Fibroblast of pulmonary artery (primary cell): ENCODE measurements around the gene SPDYE16.
"Not testable (repeated sequence)": the region's sequence is repeated elsewhere in the genome, so short reads cannot be mapped to it uniquely, and the experiment has no call there.

Experiments used
- DNase-seq: peaks from one replicate; pipeline ENCODE4 v3.0.0-alpha.2; 2010; ENCODE audit warnings: low read depth
- H3K4me3 ChIP-seq: replicated peaks from 2 replicates; pipeline ENCODE4 v1.5.1; 2011; ENCODE audit warnings: low read depth, mild to moderate bottlenecking, control low read depth, low read length, moderate library complexity

The SPDYE16 gene, protein sequence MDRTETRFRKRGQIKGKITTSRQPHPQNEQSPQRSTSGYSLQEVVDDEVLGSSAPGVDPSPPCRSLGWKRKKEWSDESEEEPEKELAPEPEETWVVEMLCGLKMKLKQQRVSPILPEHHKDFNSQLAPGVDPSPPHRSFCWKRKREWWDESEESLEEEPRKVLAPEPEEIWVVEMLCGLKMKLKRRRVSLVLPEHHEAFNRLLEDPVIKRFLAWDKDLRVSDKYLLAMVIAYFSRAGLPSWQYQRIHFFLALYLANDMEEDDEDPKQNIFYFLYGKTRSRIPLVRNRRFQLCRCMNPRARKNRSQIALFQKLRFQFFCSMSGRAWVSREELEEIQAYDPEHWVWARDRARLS

DNA sequence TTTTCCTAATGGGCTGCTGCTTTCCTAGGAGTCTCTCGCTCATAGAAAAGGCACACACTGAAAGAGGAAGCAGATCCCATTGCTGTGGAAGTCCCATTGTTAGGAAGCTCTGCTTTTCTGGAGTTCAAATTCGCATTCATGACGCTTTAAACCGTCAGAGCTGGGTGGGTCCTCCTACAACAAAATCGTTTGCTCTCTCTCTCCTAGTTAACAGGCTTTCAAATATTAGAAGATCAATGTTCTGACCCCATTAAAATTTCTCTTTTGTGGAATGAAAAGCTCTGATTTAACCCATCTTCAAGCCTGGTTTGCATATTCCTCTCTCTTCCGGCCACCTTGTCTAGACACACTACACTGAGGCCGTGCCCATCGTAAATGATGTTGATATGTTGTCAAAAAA is at the start of gene SPDYE16:
Gene SPDYE16, minus strand, starts transcription at position 101 of the 400 bp plus-strand sequence. CDS start 1,838 bp downstream, outside the sequence.
- not testable (repeated sequence) for DNase-seq, H3K4me3 ChIP-seq

DNA sequence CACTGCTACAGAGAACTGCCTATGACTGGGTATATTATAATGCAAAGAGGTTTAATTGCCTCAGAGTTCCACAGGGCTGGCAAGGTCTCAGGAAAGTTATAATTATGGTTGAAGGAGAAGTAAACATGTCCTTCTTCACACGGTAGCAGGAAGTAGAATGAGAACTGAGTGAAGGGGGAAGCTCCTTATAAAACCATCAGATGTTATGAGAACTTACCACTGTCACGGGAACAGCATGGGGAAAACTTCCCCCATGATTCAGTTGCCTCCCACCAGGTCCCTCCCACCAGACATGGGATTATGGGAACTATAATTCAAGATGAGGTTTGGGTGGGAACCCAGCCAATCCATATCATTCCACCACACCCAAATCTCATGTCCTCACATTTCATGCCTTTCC is 49.6 kb upstream of the SPDYE16 start:
- not testable (repeated sequence) for H3K4me3 ChIP-seq, DNase-seq

DNA sequence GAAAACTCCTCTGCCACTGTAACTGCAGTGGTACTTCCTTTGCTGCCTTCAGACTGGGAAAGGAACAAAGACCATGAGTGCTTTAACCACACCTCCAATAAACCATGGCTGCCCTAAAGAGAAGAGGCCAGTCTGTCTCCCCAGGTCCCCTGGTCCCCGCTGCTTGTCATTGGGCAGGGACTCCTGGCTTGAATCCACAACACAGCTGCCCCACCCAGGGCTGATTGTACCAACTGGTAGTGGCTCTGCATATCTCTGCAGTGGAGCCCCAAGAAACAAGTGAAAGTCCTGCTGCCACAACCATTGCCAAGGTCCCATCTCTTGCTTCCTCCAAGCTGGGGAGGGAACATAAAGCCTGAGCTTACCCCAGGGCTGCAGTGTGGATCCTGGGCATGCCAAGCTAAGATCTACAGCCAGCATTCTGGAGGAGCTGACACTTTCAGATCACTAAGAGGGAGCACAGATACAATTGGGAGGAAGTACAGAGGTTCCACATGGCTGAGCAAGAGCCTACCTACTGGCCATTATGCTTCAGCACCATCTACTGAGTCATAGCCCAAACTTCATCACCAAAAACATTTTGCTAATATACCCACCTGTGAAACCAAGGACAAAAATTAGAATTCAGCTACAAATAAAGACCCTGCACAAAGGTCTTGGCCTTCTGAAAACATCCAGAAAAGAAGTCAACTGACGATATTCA is 48.7 kb upstream of the SPDYE16 start:
- not testable (repeated sequence) for H3K4me3 ChIP-seq, DNase-seq

DNA sequence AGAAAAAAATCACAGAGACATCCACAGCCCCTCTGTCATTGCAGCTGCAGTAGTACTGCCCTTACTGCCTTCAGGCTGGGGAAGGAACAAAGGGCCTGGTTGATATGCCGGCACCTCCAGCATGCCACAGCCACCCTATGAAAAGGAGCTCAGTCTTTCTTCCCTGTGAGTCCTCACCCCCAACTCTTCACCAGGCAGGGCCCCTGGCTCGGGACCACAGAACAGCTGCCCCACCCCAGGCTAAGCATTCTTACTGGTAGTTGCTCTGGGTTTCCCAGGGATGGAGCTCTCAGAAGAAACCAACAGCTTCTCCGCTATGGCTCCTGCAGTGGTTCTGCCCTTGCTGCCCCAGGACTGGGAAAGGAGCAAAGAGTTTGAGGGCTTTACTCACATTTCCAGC is 47.9 kb upstream of the SPDYE16 start:
- H3K4me3 ChIP-seq, DNase-seq: not testable (repeated sequence)

DNA sequence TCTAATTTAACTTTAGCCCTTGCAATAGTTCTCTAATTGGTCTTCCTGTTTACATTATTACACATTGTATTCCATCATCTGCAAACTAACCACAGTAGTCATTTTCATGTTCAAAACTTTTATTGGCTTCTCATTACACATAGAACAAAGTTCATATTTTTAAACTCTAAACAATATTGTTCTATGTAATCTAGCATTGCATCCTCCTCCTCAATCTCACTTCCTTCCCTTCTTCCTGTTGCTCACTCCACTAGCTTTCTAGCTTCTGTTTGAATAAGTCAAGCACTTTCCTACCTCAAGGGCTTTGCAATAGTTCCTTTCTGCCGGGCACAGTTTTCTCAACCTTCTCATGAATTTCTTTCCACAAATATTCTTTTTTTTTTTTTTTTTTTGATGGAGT is 45.5 kb upstream of the SPDYE16 start:
- DNase-seq: not testable (repeated sequence)

DNA sequence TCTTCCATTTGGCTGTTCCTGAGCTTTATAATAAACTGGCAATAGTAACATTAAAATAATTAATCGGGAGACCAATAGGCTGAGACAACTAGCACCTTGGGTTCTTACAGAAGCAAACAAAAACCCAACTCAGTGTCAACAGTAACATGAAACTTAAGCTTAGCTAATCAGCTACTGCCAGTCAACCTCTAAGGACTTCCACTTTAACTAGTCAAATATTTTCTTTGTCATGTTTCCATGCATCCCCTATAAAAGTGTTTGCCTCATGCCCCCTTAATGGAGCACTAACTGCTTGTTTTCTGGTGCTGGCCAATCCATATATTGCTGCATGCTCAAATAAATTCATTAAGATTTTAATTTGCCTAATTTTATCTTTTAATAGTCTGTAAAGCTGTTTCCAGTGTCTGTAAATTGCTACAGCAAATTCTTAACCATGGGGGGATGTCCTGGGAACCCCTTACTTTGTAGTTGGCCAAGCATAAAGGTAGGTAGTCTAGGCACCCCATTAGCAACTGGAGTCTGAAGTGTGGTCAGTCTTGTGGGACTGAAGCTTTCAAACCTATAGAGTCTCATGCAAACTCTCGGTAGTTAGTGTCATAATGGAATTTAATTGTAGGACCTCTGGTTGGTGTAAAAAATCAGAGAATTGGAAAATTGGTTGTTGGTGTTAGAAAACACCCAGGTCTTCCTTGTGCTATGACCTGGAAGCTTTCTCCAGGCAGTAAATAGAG is 43.7 kb upstream of the SPDYE16 start:
- H3K4me3 ChIP-seq, DNase-seq: not testable (repeated sequence)

More for the DNA sequence above, 45.5 kb upstream of the SPDYE16 start:
- H3K4me3 ChIP-seq: not testable (repeated sequence)

DNA sequence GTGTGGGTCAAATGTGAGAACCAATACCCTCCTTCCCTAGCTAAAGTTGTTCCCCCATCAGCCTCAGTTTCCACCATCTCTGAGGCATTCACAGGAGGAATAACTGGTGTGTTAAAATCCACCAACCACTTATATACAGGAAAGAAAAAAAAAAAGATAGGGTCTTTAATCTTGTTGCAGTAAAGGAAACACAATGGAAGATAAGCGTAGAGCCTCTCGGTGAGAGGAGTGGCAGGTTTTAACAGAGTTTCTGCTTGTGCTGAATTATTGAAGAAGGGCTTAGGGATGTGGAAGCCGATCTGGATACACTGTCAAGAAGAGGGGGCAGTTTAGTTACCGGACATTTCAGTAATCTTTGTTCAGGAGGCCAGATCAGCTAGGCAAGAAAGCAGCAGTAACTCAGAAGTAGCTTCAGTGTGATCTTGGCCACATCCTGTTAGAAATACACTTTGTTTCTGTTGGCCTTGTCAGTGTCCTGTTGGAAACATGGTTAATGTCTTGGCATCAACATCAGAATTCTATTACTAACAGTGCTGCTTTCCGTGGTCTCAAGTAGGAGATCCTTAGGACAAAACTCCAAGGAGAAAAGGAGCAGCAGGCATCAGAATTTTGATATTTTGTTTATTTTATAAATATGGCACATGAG is 40.7 kb upstream of the SPDYE16 start:
- H3K4me3 ChIP-seq: peak overlapping the region; percentile 2

DNA sequence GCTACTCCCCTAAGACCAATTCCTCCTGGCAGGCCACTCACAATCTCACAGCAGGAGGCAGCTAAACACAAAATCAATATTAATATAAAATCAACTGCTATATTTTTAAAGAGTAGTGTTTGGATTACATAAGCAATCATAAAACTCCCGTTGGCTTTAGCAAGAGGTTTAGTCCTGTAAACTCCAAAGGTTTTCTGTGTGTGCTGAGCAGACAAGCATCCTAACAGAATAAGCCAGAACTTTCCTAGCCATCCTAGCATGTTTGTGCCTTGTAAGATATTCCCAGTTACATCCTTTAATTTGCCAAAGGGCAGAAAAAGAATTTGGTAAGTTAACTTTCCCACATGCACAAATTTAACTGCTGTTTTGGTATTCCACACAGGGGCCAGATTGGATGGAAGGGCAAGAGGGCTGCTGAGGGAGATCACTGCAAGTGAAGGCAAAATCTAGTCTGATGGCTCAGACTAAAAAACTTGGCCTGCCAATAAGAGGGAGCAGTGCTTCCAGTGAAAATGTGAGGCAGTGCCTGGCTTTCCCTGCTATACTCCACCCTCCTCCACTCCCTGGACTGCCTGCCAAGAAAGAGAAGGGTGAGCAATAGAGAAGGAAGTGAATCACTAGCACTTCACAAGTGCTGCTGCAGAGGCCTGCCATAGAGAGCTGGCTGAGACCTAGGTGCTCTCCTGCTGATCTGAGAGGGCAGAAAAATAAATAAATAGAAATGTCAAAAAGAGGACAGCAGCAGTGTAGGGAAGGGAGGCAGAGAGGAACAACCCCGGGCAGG is 39.9 kb upstream of the SPDYE16 start:
- H3K4me3 ChIP-seq: not testable (repeated sequence)
- DNase-seq: peak; percentile 86

More for the DNA sequence above, 40.7 kb upstream of the SPDYE16 start:
- peak; percentile 74 for DNase-seq

DNA sequence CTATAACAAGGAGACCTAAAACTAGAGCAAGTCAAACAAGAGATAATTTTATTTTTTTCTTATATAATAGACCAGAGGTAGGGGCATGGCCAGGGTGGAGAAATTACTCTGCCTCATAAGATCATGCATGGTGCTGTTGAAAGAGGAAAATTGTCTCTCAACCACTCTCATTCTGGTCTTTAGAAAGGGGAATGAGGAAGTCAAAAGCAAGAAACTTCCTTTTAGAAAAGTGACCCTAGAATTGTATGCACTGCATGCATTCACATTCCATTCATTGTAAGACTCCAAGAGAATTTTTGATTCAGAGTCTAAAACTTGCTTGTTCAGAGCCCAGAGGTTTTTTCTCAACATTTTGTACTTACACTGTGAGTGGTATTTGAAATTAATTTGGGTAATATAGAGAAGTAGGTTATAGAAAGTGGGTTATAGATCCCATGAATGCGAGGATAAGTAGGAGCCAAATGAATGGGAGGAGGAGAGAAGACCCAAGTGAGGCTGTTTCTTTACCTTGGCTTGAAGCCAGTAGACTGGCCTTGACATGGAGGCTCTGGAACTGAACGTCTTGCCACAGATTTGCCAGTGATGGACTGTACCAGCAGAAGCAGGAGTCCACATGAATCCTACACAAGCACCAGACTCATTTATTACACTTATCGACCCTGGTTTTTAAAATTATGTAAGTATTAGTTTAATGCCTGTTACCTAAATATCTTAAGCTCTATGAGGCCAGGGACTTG is 33.0 kb upstream of the SPDYE16 start:
- DNase-seq: peak; percentile 45

DNA sequence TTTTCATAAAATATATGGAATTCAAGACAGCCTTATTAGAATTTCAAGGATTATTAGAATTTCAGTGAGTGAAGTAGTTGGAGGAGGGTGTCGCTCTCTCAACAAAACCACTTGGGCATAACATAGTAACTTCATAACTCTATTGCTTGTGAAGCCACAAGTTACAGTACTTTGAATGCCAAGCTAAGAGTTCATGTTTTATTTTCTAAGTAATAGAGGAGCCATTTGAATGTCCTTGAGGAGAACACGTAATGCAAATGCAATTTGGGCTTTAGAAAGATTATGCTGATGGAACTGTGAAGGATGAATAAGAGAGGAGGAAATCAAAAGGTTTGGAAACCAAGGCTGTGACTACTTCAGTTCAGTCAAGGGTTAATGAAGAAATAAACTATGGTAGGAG is 32.3 kb upstream of the SPDYE16 start:
- H3K4me3 ChIP-seq, DNase-seq: not testable (repeated sequence)

More for the DNA sequence above, 33.0 kb upstream of the SPDYE16 start:
- H3K4me3 ChIP-seq: not testable (repeated sequence)

DNA sequence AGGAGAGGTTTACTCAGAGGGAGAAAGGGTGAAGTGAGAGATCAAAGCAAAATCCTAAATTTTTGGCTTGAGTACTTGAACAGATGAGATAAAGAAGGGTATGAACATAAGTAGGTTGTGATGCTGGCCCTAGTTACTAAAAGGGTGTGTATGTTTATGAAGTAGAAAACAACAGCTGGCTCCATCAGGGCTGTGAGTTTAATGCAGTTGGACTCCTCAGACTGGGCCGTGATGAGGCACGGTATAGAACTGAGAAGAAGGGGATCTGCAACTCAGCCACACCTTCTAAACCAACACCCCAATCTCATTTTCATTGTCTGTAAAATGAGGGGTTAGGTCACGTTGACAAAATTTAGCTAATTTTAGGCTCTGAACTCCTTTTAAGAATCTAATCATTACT is 29.2 kb upstream of the SPDYE16 start:
- H3K4me3 ChIP-seq, DNase-seq: not testable (repeated sequence)

DNA sequence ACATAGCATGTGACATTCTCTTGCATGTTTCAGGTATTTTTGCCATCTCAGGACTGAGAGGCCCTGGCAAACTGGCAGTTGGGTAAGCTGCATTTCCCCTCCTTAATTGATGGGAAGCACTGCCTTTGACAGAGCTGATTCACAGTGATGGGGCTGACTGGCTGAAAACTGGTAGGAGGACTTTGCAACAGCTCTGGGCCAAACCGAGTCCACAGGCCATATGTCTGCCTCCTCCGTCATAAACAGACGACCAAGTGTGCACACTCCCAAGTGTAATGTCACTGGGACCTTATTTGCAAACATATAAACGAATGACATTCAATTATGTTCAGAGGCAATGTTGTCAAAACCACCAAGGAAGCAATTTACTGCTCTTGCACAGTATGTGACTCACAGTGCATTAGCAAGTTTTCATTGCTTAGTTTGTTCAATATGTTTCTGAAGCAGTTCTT is 27.3 kb upstream of the SPDYE16 start:
- not testable (repeated sequence) for H3K4me3 ChIP-seq, DNase-seq

DNA sequence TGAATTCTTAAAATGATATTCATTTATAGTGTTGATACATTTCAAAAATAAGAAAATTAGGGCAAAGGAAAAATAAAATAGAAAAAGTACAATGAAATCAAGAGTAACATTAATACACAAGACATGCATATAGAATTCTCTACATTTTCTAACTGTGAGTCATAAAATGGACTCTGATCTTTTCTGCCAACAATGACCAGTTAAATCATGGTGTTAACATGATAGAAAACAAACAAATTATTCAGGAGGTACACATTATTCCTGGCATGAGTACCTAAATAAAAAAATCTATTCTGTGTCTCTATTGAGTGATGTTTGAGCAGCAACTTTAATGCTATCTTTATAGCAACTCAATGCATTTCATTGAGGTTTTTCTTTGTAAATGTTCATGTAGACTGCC is 25.6 kb upstream of the SPDYE16 start:
- H3K4me3 ChIP-seq: not testable (repeated sequence)
- peak; percentile 61 for DNase-seq

DNA sequence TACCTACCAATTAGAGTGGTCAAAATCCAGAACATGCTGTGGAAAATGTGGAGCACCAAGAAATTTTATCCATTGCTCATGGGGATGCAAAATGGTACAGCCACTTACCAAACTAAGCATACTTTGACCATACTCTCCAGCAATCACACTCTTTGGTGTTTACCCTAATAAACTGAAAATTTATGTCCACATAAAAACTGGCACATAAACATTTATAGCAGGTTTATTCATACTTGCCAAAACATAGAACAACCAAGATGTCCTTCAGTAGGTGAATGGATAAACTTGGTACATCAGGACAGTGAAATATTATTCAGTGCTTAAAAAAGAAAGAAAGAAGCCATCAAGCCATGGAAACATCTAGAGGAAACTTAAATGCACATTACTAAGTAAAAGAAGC is 24.7 kb upstream of the SPDYE16 start:
- DNase-seq, H3K4me3 ChIP-seq: not testable (repeated sequence)

DNA sequence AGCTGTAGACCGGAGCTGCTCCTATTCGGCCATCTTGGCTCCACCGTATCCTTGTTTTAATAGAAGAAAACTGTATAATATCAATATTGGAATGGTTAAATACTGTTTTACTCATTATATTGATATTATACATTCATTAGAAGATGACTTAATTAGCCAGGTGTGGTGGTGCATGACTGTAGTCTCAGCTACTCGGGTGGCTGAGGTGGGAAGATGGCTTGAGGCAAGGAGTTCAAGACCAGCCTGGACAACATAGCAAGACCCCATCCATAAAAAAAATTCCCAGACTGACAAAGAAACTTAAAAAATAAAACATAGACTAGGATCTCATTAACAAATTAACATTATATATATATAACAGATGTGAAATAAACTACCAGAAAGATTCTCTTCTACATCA is 24.2 kb upstream of the SPDYE16 start:
- not testable (repeated sequence) for H3K4me3 ChIP-seq, DNase-seq

DNA sequence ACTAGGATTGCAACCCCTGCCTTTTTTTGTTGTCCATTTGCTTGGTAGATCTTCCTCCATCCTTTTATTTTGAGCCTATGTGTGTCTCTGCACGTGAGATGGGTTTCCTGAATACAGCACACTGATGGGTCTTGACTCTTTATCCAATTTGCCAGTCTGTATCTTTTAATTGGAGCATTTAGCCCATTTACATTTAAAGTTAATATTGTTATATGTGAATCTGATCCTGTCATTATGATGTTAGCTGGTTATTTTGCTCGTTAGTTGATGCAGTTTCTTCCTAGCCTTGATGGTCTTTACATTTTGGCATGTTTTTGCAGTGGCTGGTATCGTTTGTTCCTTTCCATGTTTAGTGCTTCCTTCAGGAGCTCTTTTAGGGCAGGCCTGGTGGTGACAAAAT is 21.9 kb upstream of the SPDYE16 start:
- H3K4me3 ChIP-seq, DNase-seq: not testable (repeated sequence)

DNA sequence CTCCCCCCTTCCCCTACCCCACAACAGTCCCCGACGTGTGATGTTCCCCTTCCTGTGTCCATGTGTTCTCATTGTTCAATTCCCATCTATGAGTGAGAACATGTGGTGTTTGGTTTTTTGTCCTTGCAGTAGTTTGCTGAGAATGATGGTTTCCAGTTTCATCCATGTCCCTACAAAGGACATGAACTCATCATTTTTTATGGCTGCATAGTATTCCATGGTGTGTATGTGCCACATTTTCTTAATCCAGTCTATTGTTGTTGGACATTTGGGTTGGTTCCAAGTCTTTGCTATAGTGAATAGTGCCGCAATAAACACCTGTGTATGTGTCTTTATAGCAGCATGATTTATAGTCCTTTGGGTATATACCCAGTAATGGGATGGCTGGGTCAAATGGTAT is 18.2 kb upstream of the SPDYE16 start:
- DNase-seq, H3K4me3 ChIP-seq: not testable (repeated sequence)
